HUDEP-2 (cell line): ENCODE results near the gene GOSR1.
"Not testable (repeated sequence)": the region's sequence is repeated elsewhere in the genome, so short reads cannot be mapped to it uniquely, and the experiment has no call there.

Source experiments
- DNase-seq, 76 experiments: peaks; one replicate each; lab custom pipeline; 2025; ENCODE audit not compliant: unreplicated experiment in 76 of 76; lab: John Stamatoyannopoulos, UW

GOSR1 gene

DNA sequence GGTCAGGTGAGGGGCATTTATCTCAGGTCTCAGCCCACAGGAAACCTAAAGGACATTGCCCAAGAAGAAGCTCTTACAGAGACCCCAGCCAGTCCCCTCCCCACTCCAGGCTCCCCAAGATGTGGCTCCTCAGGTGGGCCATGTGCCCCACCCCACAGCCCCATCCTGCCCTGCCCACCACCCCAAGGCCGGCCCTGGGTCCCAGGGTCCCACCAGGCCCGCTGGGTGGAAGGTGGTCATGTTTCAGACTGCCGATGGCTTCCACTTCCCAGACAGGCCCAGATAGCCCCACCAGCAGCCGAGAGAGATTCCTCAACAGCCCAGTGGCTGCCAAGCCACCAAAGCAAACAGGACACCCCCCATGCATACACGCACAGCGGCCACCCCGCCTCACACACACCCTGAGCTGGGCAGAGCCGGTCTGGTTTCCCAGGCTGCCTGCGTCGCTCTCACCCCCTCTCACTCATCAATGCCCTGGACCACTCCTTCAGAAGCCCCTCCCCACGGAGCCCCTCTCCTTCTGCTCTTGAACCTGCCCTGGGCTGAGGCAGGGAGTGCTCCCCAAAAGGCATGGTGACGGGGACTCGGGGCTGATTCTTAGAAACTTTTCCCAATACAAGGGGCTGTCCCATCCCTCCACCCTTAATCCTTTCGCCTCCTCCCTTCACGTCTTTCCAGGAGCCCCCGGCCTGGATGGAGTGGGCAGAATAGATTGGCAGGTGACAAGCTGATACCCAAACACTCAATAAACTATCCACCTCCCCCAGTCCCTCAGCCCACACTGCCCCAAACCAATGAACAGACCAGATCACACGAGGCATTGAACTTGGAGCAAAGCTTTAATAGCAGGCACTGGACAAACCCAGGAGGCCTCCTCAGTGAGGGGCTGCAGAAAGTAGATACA, 95.7 kb downstream of the GOSR1 start:
- DNase-seq = not testable (repeated sequence)

DNA sequence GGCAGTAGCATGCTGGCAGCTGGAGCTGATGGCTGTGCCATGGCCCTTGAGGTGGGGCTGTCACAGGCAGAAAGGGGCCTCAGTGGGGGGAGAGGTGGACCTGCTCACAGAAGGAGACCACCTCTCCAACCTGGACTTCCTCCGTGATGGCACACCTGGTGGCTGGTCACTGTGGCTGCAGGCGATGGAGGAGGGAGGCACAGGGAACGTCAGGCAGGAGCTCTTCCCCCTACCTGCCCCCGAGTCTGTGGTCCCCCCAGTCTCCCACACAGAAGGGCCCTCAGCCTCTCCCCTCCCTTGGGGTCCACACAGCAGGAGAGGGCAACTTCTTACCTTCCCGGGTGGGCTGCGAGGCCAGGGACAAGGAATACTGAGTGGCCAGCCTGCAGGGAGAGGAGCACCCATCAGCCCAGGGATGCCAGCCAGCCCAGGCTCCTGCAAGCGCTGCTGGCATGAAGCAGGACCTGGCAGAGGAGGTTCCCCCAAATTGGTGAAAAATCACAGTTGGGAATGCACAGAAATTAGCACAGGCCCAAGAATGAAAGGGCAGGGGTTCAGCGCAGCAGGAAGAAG, 96.5 kb downstream of the GOSR1 start:
- no peak for DNase-seq

DNA sequence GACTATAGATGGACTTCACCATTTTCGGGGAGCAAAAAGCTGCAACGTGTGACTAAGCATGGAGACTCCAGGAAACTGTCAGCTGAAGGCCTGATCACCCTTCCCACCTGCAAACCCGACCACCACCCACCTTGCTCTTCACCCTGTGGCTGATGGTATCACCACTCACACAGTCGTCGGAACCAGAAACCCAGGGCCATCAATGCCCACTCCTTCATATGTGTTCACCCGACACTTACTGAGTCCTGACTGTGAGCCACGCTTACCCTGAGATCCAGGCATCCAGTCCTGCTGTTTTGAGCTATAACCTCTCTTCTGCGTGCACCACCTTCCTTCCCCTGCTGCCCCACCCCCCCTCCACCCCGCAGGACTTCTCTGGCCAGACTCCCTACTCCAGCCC, 97.1 kb downstream of the GOSR1 start:
- DNase-seq = not testable (repeated sequence)

DNA sequence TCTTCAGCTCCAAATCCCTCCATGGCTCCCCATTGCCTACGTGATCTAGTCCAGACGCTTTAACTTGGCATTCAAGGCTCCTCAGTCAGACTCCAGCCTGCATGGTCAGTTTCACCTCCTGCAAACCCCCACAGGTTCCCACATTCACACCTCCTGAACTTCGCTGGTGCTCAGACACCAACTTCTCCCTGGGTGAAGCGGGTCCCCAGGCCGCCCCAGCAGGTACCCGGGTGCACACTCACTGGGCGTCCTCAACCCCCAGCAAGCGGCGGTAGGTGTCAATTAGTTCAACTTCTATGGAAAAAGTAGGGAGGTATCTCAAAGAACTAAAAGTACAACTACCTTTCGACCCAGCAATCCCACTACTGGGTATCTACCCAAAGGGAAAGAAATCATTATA, 97.6 kb downstream of the GOSR1 start:
- not testable (repeated sequence) for DNase-seq

DNA sequence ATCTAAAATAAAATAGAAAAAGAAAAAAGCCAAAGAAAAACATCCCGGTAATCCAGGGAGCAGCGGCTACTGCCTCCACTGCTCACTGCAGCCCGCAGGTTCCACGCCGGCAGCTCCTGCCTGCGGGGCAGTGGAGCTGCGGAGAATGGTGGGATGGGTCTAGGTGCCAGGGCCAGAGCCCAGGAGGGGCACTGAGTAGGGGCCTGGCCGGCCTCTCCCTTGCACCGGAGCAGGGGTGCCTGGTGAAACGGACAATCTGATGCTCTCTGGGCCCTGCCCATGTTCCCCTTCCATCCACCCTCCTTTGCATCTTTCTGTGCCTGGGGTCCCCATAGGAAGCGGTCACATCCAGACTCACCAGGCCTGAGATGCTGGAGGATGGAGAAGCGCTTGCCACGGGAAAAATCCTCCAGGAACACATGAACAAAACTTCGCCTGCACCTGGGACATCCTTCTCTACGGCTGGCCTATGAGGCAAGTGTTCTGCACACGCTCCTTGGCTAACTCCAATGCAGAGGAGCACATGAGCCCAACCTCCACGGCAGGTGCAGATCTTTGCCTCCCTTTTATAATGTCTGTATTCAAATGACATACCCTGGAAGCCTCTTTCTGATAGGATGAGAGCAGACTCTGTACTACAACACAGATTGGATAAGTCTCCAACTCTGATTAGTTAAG, 98.6 kb downstream of the GOSR1 start:
- DNase-seq = not testable (repeated sequence)

DNA sequence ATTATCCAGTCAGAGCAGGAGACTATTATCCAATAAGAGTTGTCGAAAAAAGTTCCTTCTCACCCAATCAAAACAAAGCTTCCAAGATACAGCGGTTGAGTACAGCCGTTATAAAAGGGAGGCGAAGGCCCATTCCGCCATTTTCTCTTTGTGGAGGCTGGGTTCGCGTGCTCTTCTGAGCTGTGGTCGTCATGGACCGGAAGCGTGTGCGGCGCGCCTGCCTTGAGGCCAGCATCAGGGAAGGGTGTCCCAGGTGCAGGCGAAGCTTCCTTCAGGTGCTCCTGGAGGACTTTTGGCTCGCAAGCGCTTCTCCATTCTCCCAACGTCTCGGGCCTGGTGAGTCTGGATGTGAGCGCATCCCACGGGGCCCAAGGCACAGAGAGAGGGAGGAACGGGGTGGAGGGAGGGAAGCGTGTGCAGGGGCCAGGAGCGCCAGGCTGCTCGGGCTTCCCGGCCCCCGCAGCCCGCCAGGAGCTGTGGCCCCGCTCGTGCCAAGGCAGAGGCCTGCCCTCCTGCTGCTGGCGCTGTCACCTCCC, 99.2 kb downstream of the GOSR1 start:
- no peak for DNase-seq
